ENCODE results near the gene SCYL3. TPM values are rescaled to one million over a fixed set of nuclear protein-coding genes. Genes with fewer than 3 reads are reported as not detected.

SCYL3 gene
- total and polyA plus RNA-seq, 11 donors = 2.1 to 8.6 (median 6.1) TPM

DNA sequence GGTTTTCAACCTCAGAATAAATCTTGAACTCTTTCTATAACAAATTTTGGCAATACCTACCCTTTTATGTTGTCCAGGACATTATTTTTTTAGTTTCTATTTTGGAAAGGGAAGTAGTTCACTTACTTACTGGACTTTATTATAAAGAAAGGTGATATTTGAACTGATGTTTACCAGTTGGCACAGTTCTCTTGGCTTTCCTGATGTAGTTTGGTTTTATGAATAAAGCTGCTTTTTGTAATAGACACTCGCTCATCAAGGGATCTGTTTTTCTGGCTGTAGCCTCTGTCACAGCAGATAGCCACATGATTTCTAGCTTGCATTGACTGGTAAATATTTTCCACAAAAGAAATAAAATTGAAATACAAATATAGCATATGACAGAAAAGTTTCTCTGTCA is 58.0 kb downstream of the SCYL3 start:
- intact Hi-C loops (cut with DNase I) = no loop called here
- 84 to 96% (median 93%) methylated on average over 1 of the region's 1 CpG for whole genome bisulfite sequencing, 4 donors
- ATAC-seq (no peak), DNase-seq (no peak)
- no peaks in the 10 kb centered on the region for H3K4me1 ChIP-seq
- peaks cover 0 to 14% (median 0%) of the 10 kb centered on the region in 12 donors for H3K9me3 ChIP-seq
- no peak overlapping the region for H3K4me3 ChIP-seq
- no peaks in the 10 kb centered on the region for H3K27me3 ChIP-seq
- no peak overlapping the region for H3K27ac ChIP-seq
- peaks cover 0 to 66% (median 35%) of the 10 kb centered on the region in 9 donors for H3K36me3 ChIP-seq
- no peak for TF ChIP-seq POLR2A (IDR thresholded peaks at IDR 0.05)
- TF ChIP-seq, protein P1, sequence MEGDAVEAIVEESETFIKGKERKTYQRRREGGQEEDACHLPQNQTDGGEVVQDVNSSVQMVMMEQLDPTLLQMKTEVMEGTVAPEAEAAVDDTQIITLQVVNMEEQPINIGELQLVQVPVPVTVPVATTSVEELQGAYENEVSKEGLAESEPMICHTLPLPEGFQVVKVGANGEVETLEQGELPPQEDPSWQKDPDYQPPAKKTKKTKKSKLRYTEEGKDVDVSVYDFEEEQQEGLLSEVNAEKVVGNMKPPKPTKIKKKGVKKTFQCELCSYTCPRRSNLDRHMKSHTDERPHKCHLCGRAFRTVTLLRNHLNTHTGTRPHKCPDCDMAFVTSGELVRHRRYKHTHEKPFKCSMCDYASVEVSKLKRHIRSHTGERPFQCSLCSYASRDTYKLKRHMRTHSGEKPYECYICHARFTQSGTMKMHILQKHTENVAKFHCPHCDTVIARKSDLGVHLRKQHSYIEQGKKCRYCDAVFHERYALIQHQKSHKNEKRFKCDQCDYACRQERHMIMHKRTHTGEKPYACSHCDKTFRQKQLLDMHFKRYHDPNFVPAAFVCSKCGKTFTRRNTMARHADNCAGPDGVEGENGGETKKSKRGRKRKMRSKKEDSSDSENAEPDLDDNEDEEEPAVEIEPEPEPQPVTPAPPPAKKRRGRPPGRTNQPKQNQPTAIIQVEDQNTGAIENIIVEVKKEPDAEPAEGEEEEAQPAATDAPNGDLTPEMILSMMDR (IDR thresholded peaks at IDR 0.05) = no peak

DNA sequence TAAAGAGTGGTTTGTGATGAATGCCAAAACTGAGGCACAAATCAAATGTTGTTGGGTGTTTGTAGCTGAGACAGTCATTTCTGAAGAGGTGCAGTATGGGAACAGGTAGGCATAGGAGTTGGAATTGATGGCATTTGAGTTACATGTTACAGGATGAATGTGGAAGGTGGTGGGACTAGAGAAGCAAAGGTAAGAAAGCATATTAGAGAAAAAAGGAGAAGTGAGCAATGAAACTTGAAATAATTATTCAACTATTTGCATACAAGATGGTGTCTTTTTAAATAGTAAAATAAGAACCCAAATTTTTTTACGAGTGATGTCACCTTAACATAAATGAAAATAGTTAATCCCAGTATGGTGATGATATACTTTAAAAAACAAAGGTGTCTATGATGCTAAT is 58.8 kb downstream of the SCYL3 start:
- Histone ChIP-seq H3K4me3 (no peak overlapping the region), H3K36me3 (peaks cover 0 to 68% (median 43%) of the 10 kb centered on the region in 9 donors), H3K27me3 (no peaks in the 10 kb centered on the region), H3K9me3 (peaks cover 0 to 11% (median 0%) of the 10 kb centered on the region in 12 donors), H3K4me1 (no peaks in the 10 kb centered on the region), H3K27ac (no peak overlapping the region)
- intact Hi-C loops (cut with DNase I) = no loop called here
- no peak for DNase-seq
- TF ChIP-seq, protein P1 (IDR thresholded peaks at IDR 0.05) = no peak
- TF ChIP-seq POLR2A (IDR thresholded peaks at IDR 0.05) = no peak
- no peak for ATAC-seq
- 96 to 99% (median 98%) methylated on average over 1 of the region's 1 CpG for WGBS, 4 donors

DNA sequence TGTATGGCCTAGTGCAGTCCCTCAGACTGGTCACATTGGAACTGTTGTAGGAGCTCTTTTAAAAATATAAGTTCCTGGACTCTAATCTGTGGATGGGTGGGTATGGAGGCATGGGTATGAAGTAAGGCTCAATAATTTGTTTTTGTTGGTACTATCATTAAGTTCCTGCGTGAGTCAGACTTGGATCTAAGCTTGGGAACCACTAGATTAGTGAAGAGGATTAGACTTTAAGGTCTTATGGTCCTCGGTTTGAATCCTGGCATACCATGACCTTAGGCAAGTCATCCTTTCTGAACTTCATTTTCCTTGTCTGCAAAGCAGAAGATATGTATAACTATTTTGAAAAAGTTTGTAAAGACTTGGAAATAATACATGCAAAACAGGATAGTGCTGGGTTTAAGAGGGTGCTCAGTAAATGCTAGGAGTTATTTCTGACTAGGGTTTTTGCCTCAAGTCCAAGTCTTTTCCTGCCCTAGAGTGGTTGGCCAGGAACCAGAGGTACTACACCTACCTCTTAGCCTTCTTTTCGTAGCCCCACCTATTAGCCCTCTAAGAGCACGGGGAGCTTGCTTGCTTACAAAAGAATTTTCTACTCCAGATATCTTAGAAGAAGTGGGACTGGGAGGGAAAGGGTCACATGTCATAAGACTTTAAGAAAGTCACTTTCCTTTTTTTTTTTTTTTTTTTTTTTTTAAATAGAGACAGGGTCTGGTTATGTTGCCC is 60.4 kb downstream of the SCYL3 start:
- H3K9me3 ChIP-seq = no peaks in the 10 kb centered on the region
- intact Hi-C loops (cut with DNase I) = no loop called here
- H3K27me3 ChIP-seq = no peaks in the 10 kb centered on the region
- ATAC-seq (no peak), DNase-seq (no peak)
- H3K27ac ChIP-seq = no peak overlapping the region
- 74 to 92% (median 82%) methylated on average over 4 of the region's 4 CpGs for WGBS, 4 donors
- H3K4me1 ChIP-seq = no peaks in the 10 kb centered on the region
- no peak overlapping the region for H3K4me3 ChIP-seq
- peaks cover 0 to 72% (median 54%) of the 10 kb centered on the region in 9 donors for H3K36me3 ChIP-seq
- TF ChIP-seq, protein P1 (IDR thresholded peaks at IDR 0.05) = no peak

DNA sequence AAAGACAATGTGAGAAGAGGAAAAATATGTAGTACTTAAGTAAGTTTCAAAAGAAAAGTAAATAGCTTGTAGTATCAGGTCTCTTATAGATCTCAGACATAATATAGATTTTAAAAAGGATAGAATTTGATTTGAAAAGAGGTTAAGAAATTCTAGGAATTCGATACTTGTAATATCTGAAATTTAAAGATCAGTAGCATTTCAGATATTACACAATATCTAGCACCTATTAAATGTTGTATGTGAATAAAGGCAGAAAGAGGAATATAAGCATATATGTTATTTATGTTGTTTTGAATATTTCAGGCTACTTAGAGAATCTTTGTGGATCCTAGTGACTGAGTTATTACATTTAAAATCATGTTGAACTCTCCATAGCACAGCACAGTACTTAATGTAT is 64.0 kb downstream of the SCYL3 start:
- no peak overlapping the region for H3K4me3 ChIP-seq
- peaks cover 0 to 89% (median 57%) of the 10 kb centered on the region in 9 donors for H3K36me3 ChIP-seq
- no peak overlapping the region for H3K27ac ChIP-seq
- intact Hi-C loops (cut with DNase I) = no loop called here
- ATAC-seq (no peak), DNase-seq (no peak)
- no peaks in the 10 kb centered on the region for H3K27me3 ChIP-seq
- H3K4me1 ChIP-seq = no peaks in the 10 kb centered on the region
- H3K9me3 ChIP-seq = no peaks in the 10 kb centered on the region
- whole genome bisulfite sequencing, 4 donors = 93 to 99% (median 97%) methylated on average over 1 of the region's 1 CpG
- TF ChIP-seq, protein P1 (IDR thresholded peaks at IDR 0.05) = no peak
- no peak for TF ChIP-seq POLR2A (IDR thresholded peaks at IDR 0.05)
